NOMO-1 treated with DMSO at 0.1 percent for 48 hours (cell line): ENCODE data around the gene COL10A1.
"Not testable (repeated sequence)": the region's sequence is repeated elsewhere in the genome, so short reads cannot be mapped to it uniquely, and the experiment has no call there.

Experiments
- DNase-seq: peaks from one replicate; lab custom pipeline; 2025; ENCODE audit not compliant: unreplicated experiment; lab: John Stamatoyannopoulos, UW

Gene COL10A1

DNA sequence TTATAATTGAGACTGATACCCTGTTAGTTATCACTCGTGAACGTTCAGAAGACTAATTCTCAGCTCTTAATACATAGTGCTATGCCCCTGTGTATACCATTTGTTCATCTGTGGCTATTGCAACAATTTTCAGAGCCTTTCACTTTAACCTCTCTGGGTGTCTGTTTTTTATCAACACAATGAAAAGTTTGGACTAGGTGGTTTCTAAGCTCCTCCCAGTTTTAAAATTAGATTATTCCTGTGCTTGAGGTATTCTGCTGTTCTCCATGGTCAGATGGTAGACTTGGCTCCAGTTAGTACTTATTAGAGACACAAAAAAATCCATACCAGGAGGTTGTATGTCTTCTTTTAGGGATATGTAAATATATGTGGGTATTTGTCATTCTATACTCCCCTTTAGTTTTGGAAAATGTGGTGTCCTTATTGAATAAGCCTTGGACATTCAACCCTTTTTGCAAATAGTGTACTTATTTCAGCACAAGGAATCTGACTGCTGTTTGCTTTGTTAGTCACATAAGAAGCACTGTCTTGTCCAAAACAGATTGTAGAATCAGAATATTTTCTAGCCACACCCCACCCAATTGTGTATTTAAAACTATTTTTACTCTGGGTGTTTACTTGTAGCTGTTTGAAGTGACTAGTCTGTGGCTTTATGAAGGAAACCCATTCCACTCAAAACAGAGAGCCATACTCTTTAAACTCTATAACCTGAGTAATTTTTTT lies 2.0 kb upstream of the COL10A1 start:
- DNase-seq, result no peak

DNA sequence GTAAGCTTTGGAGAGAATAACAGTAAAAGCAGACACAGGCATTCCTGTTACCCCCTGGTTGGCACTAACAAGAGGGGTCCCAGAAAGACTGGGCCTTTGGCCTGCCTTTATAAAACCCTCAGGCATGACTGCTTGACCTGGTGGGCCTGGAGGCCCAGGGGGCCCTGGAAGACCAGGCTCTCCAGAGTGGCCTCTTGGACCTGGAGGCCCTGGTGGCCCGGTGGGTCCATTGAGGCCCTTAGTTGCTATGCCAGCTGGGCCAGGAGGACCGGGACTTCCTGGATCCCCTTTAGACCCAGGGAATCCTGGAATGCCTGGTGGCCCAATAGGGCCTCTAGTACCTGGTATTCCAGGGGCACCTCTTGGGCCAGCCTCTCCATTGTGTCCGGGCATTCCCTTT lies 5.5 kb downstream of the COL10A1 start:
- no peak for DNase-seq

DNA sequence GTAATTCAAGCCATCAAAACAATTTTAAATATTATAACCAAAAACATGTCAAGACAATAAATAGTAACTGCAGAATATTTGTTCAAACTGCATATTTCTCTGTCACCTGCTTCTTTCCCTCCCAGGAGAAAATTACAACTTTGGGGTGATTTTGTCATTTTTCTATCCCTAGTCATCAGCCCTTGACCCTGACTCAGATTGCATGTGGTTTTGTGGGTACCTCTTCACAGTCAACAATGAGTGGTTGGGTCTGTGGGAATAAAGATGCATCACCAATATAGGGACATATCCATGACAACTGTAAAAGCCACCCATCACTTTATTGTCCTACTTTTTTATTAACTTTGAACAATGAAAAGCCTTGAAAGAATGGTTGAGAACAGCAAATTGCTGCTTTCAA lies 7.3 kb downstream of the COL10A1 start:
- no peak for DNase-seq

GRCh38 chr6:116115781-116116180 lies 10.2 kb downstream of the COL10A1 start:
- no peak for DNase-seq

- DNase-seq, result no peak
Observed at GRCh38 chr6:116113386-116113785, 12.5 kb downstream of the COL10A1 start.

DNA sequence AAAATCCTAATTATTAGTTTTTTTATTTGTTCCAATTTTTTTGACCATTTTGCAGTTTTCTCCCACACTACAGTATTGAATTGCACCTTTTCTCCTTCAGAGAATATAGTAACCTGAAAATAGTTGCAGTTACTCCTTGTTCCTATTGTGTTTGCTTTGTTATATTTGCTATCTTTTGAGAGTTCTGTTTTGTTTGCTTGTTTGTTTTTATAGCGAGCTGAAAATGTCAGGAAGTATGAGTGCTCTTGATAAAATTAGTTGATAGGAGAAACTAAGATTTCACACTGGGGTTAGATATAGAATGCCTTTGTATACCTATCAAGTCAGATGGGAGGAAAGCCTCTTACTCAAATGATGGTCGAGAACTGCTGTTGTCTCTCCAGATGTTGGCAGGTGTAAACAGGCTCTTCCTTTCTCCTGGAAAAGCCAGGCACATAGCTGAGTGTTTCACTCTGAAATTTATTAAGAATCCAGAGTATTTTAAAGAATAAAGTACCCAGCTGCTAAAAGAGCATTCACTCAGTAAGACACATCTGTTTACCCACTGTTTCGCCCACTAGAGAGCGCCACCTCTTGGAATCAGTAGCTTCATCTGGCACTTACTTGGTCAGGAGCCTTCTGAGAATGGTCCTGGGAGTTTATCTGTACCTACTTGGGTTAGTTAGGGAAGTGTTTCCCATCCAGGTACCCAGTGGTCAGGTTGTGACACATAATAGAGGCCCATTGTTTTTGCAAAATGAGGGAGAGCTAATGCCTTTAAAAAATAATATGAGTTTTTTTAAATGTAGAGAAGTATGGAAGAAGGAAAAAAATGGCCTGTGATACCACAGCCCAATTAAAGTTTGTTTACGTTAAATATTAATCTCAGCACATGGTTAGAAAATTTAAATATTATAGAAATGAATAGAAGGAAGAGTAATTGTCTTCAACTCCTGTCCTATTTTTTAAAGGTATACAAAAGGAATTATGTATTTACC lies 14.1 kb downstream of the COL10A1 start:
- DNase-seq, result peak; percentile 34

GRCh38 chr6:116108836-116109235 lies 17.1 kb downstream of the COL10A1 start:
- DNase-seq, result no peak

DNA sequence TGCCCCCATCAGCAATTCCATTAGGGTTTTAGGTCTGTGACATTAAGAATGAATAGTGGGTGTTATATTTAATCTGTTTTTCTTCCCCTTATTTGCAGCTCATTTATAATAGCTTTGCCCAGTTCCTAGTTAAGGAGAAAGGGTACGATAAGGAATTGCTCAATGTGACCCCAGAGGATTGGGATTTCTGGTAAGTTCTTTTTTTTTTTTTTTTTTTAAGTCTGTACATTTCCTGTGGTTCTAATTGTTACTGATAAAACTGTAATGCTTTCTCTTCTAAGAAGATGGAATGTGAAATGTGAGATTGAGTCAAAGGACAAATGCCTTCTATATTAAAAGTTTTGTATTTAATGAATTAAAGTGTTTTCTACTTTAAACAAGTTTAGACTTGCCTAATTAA lies 19.8 kb downstream of the COL10A1 start:
- DNase-seq, result no peak

DNA sequence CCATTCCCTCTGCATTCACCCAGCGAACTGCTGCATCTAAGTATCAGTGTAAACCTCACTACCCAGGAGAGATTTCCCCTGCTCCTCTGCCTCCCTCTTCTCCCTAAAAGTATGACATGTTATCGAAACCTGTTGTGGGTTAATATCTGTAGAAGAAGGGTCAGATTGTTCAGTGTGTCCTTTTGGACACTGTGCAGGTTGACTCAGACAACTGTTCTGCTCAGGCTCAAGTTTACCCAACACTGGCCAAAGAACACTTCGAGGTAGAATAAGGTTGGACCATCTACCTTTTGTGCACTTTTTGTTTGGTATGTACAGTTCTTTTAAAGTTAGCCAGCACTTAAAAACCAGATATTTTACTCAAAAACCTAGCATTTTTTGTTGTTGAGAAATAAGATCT lies 20.7 kb downstream of the COL10A1 start:
- no peak for DNase-seq

GRCh38 chr6:116104636-116105035 lies 21.3 kb downstream of the COL10A1 start:
- no peak for DNase-seq

DNA sequence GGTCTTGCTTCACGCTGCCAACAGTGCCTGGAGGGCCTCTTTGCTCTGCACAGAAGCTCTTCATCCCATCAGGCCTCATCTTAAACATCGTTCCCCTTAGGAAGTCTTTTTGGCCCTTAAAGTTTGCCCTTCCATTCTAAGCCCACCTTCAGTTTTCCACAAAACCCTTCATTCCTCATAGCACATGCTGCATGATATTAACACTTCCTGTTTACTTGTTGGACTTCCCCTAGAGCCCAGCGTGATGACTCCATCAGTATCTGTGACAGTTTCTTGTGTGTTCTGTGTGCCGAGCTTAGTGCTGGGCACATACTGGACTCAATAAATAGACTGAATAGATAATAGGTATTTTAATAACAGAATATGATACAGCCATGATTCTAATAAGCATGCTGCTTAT lies 23.1 kb downstream of the COL10A1 start:
- no peak for DNase-seq

DNA sequence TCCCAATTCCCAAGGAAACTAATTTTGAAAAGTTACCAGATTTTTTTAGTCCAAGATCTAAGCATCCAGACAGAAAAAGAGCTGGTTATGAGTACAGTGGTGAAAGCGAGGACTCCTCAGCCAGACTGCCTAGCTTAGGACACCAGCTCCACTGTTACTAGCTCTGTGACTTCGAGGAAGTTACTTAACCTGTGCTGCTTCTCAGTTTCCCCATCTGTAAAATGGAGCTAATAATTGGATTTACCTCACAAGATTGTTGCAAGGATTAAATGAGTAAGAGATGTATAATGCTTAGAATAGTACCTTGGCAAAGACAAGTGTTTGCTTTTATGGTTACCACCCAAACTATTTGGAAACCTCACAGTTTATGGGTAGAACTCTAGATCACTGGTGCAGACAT lies 24.1 kb downstream of the COL10A1 start:
- DNase-seq, result no peak

DNA sequence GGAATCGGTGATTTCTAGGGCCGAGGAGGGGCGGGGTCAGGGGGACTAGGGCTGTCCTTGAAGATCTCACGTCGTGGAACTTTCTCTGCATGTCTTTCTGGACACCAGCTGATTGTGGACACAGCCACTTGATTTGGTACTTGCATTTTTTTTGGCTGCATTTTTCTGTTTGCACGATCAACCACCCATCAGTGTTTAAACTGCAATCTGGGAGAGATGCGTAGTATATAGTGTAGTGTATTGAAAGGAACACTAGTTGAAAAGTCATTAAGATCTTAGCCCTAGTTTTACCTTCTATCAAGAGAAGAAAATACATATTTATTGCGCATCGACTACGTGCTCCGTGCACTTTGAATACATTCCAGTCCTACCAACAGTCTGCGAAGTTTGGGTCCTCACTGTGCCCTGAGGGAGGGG lies 24.6 kb downstream of the COL10A1 start:
- no peak for DNase-seq

GRCh38 chr6:116100419-116101301 lies 25.3 kb downstream of the COL10A1 start, which contains the start of gene NT5DC1:
NT5DC1 (plus strand) TSS chr6:116100853; CDS start chr6:116100931, 78 bp downstream.
- peak; percentile 71 for DNase-seq

GRCh38 chr6:116099036-116099435 lies 26.9 kb downstream of the COL10A1 start:
- no peak for DNase-seq

- peak; percentile 40 for DNase-seq
Observed at GRCh38 chr6:116096979-116097816, 28.7 kb downstream of the COL10A1 start.

- not testable (repeated sequence) for DNase-seq
Observed at GRCh38 chr6:116096048-116096759, 29.7 kb downstream of the COL10A1 start.

GRCh38 chr6:116094041-116094440 lies 31.9 kb downstream of the COL10A1 start:
- no peak for DNase-seq

GRCh38 chr6:116090251-116090650 lies 35.7 kb downstream of the COL10A1 start:
- DNase-seq, result no peak
